ENCODE measurements around the gene RELL2.

The RELL2 gene

DNA sequence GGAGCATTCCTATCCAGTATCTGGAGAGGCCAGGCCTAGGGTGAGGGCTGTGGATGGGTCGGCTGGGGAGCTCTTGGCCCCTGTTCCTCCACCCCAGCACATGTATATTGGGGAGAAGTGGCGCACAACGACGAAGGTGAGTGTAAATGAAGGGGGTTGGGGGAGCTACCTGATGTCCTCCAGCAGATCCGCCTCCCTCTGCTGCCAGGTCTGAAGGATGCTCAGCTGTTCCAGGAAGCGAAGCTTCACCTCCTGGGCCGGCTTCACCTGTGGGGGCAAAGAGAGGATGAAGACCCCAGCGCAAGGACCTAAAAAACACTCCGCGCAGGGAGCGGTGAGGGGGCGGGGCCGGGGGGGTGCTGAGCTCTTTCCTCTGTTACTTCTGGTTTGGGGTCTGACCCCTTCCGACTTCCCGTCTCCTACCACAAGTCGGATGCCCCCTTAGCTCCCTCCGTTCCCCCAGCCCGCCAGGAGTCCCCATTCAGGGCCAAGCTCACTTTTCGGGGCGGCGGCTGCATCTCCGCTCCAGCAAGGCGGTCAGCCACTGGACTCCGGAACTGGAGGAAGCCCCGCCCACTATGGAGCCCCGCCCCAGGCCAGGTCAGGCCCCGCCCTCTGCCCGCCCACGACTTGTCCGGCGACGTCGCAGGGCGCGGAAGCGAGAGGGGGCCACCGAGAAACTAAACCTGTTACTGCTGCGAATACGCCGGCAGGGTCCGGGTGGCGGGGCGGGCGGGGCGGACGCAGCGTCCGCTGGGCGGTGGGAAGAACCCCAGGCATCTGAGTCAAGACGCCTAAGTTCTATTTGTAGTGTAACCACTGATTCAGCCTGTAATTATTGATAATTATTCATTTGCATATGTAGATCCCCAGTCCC, 14.3 kb downstream of the RELL2 start, which contains the start of gene FCHSD1:
Gene FCHSD1 (minus strand): TSS at position 568 of the 877 bp plus-strand sequence. CDS start 50 bp downstream, at position 518.
- DNase-seq, result peak; percentile 88

DNA sequence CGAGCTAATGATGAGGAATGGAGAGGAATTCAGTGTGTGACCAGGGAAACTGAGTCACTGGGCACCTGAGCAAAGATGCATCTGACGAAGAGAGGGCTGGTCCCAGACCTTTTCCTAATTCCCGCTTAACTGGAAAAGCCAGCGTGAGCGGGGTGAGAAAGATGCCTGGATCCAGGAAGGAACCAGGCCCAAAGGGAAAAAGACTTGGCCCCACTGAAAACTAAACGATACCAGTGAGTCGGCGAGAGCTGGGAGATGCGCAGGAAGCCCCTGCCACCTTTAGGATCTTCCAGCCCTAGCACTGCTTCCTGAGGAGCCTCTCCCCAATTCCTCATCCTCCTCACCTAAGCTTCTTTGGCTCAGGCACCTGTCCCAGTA, 14.9 kb downstream of the RELL2 start:
- DNase-seq, result no peak

DNA sequence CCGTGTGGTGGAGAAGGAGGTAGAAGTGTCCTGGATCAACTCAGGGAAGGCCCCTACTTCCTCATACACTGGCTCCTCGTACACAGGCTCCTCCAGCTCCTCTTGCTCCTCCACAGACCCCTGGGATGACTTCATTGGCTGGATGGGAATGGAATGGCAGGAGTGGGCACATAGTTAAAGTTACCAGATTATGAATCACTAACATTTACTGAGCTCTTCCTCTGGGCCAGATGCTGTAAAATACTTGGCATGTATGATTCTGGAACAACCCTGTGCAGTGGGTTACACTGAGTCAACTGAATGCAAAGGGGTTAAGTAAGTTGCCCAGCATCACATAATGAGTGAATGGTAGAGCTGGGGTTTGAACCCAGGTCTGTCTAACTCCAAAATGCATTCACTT, 17.5 kb downstream of the RELL2 start:
- no peak for DNase-seq

DNA sequence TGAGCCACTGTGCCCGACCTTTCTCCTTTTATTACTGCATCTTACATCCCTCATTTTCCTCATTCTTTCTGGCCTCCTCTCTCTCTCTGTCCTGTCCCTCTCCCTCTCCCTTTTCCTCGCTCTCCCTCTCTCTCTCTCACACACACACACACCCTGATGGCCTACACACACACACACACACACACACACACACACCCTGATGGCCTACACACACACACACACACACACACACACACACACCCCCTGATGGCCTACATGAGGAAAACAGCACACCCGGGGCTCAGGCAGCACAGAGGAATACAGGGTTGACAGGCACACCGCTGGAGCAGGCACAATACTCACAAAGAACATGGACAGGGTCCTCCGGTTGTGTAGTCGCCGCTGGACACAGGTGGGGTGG, 18.2 kb downstream of the RELL2 start:
- no peak for DNase-seq

DNA sequence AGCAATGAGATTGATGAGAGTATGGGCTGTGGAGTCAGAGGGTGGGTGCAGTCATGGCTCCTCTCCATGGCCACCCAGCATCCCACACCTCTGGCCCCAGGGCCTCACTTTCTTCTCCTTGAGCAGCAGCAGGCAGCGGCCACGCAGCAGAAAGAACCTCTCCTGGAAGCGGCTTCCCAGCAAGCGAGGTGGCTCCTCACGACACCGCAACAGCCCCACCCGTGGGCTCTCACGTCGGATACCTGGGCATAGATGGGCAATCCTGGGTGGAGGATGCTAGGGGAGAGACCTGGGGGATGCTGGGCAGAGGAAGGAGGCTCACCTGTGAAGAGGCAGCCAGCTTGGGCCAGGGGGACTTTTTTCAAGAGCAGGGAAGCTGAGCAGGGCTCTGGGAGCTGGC, 19.6 kb downstream of the RELL2 start:
- DNase-seq, result no peak

DNA sequence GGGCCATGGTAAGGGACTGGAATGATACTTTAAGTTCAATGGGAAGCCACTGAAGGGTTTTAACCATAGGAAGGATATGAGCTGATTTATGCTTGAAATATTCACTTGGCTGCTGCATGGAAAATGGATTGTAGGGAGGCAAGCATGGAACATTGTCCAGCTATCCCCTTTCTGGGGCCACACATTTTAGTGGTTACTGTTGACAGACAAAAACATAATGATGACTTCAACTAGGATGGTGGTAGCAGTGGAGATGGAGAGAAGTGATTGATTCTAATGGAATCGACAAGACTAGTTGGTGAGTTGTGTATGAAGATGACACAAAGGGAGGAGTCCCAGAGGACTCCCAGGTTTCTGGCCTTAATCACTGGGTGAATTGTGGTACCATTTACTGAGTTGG, 20.6 kb downstream of the RELL2 start:
- DNase-seq, result no peak

DNA sequence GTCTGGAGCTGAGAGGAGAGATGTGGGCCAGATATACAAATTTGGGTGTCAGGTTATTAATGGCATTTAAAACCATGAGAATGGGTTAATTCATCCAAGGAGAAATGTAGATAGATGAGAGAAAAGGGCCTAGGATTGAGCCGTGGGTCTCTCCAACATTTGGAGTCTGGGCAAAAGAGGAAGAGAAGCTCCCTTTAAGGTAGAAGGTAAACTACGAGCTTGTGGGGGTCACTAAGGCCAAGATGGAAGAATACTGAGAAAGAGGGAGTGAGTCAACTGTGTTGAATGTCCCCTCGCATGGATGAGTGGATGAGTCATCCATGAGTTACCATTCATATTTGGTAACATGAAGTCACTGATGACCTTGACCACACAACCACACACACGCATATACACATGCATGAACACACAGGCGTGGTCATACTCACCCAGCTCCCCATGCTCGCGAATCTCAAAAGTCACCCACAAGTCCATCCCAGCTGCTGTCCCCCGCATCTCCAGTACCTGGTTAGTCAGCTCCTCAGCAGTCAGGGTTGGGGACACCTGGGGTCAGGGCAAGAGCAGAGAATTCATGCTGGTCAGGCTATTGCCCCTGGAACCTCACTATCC, 21.2 kb downstream of the RELL2 start:
- DNase-seq, result no peak

DNA sequence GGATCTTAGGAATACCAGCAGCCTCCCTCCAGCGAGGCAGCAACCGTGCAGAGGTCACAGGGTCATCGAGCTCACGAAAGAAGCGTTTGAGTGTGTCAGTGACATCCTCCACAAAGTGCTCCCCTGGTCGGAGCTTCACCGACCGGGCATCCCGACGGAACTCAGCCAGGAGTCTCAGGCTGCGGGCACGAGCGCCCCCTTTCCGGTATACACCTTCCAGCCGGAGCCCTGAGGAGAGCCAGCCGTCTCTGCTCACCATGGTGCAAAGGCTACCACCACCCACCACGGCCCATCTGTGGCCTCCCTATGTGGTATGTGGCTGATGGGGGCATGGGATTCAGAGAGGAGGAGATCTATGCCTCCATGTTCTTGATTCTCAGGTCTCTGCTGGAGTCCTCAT, 25.2 kb downstream of the RELL2 start:
- DNase-seq, result no peak

DNA sequence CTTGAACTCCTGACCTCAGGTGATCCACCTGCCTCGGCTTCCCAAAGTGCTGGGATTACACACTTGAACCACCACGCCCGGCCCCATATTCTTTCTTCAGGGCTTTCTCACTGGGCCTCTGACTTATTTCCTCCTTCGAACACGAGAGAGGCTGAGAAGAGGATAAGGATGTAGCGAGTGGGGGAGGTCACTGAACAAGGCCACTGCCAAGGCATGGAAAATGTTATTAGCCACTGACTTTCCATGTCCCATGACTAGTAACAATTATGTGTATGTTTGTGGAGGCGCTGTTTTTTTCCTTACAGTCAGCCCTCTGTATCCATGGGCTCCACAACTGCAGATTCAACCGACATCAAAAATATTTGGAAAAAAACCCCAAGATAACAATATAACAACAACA, 26.7 kb downstream of the RELL2 start:
- DNase-seq, result no peak

DNA sequence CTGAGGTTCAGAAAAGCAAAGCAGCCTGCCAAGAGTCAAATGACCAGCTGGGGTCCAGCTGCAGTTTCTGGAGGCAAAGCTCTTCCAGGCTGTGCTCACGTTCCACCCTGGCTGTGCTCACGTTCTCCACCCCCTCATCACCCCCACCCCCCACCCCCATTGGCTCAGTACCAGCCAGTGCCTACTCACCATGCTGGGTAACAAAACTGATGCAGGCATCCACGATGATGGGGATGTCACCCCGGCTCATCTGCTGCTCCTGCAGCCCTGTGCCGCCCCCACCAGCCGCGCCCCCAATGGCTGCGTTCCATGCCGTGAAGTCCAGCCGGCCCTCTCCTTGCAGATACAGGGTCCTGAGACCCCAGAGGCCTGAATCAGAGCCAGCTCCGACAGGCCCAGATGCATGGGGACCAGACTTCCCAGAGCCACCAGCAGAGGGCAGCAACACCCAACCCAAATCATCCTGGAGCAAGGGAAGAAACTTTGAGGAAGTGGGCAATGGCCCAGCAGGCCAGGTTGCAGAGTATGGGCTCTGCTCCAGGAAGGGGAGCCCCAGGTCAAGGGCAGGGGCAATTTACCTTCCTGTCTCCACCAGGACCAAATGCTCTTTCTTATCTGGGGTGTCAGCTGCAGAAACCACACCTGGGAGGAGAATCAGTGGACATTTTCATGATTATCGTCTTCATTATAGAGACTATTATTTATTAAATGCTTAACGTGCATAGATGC, 28.1 kb downstream of the RELL2 start:
- peak; percentile 75 for DNase-seq

DNA sequence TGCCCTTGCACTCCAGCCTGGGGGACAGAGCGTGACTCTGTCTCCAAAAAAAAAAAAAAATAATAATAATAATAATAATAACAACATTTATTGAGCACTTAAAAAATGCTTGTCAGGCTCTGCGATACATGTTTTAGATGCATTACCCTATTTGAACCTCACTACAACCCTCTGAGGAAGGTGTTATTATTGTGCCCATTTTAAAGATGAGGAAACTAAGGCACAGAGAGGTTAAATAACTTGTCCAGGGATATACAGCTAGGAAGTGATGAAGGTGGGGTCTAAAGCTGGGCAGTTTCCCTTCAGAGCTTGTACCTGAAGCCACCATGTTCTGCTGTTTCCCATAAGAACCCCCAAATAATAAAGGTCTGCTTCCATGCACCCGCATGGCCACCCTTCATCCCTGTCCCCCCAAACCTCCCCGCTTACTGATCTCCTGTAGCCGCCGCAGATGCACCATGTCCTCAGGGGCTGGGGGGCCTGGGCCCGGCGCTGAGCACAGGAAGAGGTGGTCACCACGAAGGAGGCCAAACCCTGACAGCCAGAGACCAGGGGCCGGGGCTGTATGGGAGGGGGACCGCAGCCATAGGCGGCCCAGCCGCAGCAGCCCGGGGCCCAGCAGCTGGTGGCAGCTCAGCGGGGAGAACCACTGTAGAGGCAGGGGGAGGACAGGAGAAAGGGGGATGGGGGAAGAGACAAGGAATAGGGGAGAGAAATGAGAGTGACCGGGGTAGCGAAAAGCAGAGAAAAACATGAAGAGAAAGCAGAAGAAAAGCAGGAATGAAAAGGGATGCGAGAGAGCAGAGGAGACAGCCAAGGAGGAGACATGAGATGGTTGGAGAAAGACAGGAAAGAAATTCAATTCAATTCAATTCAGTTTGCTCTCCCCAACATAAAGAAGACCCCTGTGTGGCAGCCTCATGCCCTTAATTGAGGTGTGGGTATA, 29.5 kb downstream of the RELL2 start:
- no peak for DNase-seq

DNA sequence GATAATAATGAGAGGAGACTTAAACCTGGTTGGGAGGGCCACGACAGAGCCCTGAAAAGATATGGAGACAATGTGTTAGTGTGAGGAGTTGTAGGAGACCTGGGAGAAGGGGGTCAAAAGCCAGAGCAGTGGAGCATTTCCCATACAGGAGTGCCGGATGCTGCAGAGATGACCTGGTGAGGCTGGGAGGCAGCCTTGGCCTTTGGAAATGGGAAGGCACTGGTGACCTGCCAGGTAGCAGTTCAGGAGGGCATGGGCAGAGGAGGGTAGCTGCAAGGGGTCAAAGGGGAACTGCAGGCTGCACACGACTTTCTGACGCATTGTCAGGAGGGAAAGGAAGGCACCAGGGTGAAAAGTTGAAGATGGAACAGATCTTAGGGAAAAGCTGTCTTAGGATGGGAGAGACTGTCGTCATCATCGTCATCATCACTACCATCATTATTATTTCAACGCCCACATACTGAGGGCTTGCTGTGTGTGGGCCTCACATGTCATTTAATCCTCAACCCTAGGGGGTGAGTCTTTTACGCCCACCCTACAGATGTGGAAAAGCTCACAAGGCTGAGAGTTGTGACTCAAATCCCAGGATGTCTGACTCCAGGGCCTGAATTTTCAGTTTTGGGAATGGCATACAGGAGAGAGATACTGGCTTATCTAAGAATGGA, 31.9 kb downstream of the RELL2 start:
- no peak for DNase-seq

DNA sequence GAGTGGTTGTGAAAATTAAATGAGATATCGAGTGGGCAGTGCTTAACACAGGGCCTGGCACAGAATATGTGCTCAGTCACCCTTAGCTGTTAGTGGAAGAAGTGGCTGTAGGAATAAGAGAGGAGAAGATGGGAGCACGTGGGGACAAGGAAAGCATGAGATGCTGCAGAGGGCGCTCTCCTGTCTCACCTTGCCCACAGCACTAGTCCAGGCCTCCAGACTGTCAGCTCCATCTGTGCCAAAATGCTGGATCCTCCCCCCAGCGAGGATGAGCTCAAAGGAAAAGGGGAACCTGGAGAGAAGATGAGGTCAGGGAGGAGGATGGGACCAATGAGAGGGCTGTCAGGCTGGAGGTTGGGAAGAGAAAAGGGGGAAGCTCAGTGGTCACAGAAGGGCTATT, 32.7 kb downstream of the RELL2 start:
- DNase-seq, result no peak

DNA sequence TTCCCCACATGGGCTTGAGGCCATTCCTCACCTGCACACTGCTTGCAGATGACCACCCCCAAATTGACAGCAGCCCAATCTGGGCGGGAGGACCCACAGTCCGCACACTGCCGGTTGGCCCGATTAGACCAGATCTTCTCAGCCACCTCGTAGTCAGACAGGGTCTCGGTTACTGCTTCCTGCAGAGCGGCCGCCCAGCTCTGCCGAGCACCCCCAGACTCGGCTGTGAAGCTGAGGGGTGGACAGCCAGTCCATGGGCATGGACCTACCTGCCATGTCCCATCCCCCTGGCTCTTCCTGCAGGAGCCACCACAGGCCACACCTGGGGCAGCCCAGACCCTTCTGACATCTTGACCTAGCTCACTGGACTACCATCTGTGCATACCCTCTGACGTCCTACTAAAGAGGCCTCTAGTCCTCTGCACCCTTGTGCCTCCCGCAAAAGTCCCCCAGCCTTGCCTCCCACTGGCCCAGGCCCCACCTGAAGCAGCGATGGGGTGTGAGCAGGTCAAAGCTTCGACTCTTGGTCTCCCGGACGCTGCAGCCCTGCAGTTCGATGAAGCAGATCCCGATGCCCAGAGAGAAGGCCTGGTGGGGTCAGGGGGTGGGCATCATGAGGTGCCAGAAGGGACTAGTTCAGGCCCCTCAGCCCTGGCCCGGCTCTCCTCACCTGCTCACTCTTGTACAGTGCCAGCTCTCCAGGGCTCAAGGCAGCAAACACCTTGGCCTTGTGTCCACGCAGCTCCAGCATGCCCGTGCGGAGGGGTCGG, 35.5 kb downstream of the RELL2 start:
- DNase-seq, result no peak

DNA sequence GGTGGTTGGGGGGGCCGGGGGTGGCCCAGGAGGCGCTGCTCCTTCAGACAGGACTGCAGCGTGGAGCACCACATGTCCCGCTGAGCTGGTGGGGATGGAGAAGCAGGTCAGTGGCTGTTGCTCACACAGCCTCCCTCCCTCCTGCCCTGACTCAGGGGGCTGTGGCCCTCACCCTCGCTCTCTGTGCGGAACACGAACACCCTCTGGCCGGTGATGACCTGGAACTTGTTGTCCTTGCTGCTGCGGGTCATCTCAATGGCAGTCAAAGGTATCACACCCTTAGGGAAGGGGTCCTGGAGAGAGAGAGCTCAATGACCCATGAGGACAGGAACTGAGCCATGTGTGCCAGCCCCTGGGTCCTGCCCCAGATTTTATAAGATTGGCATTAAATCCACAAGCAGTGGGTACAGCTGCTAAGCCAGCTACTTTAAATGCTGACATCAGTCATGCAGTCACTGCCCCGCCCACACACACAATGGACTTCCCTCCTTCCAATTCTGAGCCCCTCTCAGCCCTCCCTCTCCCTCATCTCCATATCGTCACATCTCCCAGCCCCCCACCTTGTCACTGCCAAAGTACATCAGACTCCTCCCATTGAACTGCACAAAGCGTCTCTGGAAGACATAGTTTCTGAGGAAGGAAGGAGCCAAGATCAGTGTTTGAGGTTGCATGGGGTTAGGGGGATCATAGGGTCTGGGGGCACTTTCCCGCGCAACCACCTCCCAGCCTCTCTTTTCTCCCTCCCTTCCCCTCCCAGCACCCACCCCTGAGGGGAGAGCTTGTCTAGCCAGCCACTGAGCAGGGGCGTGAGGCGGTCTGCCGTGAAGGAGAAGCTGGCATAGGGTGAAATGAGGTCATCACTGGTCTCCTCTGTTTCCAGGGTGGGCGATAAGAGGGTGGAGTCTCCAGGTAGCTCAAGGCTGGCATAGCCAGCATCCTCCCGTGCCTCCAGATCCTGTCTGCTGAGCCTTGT, 36.3 kb downstream of the RELL2 start:
- DNase-seq, result no peak

DNA sequence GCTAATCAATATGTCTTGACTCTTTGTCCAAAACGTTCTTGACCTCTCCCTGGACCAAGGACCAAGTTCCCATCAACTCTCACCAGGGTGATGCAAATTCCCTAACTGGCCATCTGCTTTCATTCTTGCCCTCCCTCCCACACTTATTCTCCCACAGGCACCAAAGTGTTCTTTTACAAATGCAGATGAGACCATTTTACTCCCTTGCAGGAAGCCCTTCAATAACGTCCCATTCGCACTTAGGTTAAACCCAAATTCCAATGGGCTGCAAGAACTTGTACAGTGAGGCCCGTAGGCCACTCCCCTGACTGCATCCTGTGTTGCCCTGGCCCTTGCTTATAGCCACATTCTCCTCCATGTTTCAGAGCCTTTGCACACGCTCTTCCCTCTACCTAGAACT, 38.0 kb downstream of the RELL2 start:
- DNase-seq, result no peak

DNA sequence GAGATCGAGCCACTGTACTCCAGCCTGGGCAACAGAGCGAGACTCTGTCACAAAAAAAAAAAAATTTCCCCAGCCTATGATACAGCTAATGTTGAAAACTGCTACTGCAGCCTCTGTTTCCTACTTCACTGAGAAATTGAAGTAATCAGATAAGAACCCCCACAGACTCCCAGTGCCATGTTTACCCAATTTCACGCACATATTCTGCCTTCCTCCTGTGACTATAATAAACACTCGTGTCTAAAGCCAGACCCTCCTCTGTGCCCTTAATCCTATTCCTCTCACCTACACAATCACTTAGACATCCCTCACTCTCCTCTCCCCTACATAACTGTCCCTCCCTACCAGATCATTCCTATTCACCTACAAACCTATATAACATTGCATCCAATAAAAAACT, 38.9 kb downstream of the RELL2 start:
- DNase-seq, result no peak

DNA sequence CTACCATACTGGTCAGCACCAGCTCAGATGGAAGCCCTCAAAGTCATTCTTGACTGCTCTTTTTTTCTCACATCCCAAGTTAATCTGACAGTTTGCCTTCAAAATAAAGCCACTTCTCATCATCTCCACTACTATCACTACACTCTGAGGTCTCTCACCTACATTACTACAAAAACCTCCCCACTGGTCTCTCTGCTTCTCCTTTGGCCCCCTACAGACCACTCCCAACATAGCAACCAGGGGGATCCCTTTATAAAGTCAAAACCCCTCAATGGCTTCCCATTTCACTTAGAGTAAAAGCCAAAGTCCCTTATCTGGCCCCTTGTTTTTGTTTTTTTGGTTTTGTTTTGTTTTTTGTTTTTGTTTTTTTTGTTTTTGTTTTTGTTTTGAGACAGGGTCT, 40.6 kb downstream of the RELL2 start:
- DNase-seq, result no peak

DNA sequence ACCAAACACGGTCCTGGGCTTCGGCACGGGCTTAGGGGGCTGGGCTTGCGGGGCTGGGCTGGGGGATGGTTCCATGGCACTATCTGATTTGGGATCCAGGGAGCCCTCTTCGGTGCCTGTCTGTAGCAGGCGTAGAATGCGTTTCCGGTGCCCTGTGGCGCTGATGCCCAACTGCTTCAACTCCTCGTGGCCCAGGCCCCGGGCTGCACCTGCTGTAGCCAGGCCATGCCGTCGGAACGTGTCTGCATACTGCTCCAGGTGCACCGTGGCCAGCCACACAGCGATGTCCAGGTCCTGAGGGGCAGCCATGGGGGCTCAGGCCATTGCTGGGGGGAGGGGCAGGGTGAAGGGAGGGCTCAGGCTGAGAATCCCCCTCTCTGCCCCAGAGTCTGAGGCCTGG, 43.4 kb downstream of the RELL2 start:
- DNase-seq, result no peak

DNA sequence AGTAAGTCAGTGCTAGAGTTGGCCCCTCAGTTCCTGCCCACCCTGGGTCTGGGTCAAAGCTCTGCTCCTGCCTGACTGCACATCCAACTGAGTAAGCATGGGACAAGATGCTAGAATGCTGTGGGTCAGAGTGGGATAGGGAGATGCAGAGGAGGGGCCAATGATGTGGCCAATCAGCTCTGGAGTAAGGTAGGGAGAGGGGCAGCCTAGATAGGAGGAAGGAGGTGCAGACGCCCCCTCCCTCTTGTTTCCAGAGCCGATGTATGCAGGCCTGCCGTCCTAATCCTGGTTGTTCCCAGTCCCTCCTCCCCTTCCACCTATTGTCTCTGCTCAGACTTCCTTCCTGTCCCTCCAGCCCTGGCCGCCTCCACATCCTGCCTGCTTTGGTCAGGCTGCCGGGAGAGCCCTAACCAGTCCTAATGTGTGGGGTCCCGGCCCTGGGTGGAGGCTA, 44.0 kb downstream of the RELL2 start:
- no peak for DNase-seq
